Mesenchymal stem cell (in vitro differentiated cells and primary cell): ENCODE measurements around the gene C7orf33.

Experiments
- DNase-seq: peaks from one replicate; pipeline ENCODE4 v3.0.0-alpha.2; 2013
- H2AFZ ChIP-seq: one replicate; pipeline ENCODE4 v1.6.1; 2013; ENCODE audit warnings: low read depth, mild to moderate bottlenecking, control low read depth, inconsistent platforms, low read length, moderate library complexity
- H2AK5ac ChIP-seq: 2 replicates; pipeline ENCODE4 v1.6.1; 2013; ENCODE audit warnings: low read length, moderate library complexity, mild to moderate bottlenecking, inconsistent platforms; ENCODE audit not compliant: severe bottlenecking
- H2BK120ac ChIP-seq: one replicate; pipeline ENCODE4 v1.6.1; 2013; ENCODE audit warnings: low read depth, mild to moderate bottlenecking, inconsistent platforms, low read length, moderate library complexity
- H2BK12ac ChIP-seq, 2 experiments: one replicate each; pipeline ENCODE4 v1.6.1; 2013; ENCODE audit warnings: inconsistent platforms in 2 of 2, low read length in 2 of 2, mild to moderate bottlenecking in 2 of 2, moderate library complexity in 2 of 2, control low read depth in 1 of 2
- H2BK15ac ChIP-seq: one replicate; pipeline ENCODE4 v1.6.1; 2013; ENCODE audit warnings: mild to moderate bottlenecking, low read depth, inconsistent platforms; ENCODE audit not compliant: poor library complexity, severe bottlenecking
- H2BK5ac ChIP-seq: 2 replicates; pipeline ENCODE4 v1.6.1; 2013; ENCODE audit warnings: low read depth, mild to moderate bottlenecking, low read length, control low read depth, inconsistent platforms; ENCODE audit not compliant: poor library complexity, severe bottlenecking
- H3K14ac ChIP-seq, 2 experiments: one replicate each; pipeline ENCODE4 v1.6.1; 2013; ENCODE audit warnings: inconsistent platforms in 2 of 2, low read length in 2 of 2, control low read depth in 1 of 2, mild to moderate bottlenecking in 1 of 2, moderate library complexity in 1 of 2
- H3K18ac ChIP-seq, 2 experiments: one replicate each; pipeline ENCODE4 v1.6.1; 2013; ENCODE audit warnings: inconsistent platforms in 2 of 2, low read length in 2 of 2, control low read depth in 1 of 2, low read depth in 1 of 2, mild to moderate bottlenecking in 1 of 2
- H3K23ac ChIP-seq, 2 experiments: one replicate each; pipeline ENCODE4 v1.6.1; 2013; ENCODE audit warnings: inconsistent platforms in 2 of 2, low read length in 2 of 2, mild to moderate bottlenecking in 2 of 2, moderate library complexity in 2 of 2, control low read depth in 1 of 2
- H3K27ac ChIP-seq: 2 replicates; pipeline ENCODE4 v1.5.1; 2013; ENCODE audit warnings: mild to moderate bottlenecking, moderate library complexity, low read length, control low read depth, inconsistent platforms; ENCODE audit not compliant: poor library complexity, severe bottlenecking
- H3K27me3 ChIP-seq, 2 experiments: 2 replicates each; pipeline versions ENCODE4 v1.6.1 to v1.7.0; 2013; ENCODE audit warnings: low read length in 2 of 2, mild to moderate bottlenecking in 2 of 2, moderate library complexity in 2 of 2, control low read depth in 1 of 2, inconsistent platforms in 1 of 2; ENCODE audit not compliant: control insufficient read depth in 1 of 2, insufficient read depth in 1 of 2
- H3K36me3 ChIP-seq, 2 experiments: 2 replicates each; pipeline versions ENCODE4 v1.6.1 to v1.7.0; 2013; ENCODE audit warnings: low read length in 2 of 2, control low read depth in 1 of 2, inconsistent platforms in 1 of 2, low read depth in 1 of 2, mild to moderate bottlenecking in 1 of 2; ENCODE audit not compliant: insufficient read depth in 2 of 2, control insufficient read depth in 1 of 2
- H3K4ac ChIP-seq, 2 experiments: one replicate each; pipeline ENCODE4 v1.6.1; 2013; ENCODE audit warnings: inconsistent platforms in 2 of 2, low read length in 2 of 2, mild to moderate bottlenecking in 2 of 2, moderate library complexity in 2 of 2, control low read depth in 1 of 2, low read depth in 1 of 2
- H3K4me1 ChIP-seq: 2 replicates; pipeline ENCODE4 v1.6.1; 2013; ENCODE audit warnings: low read depth, low read length, control low read depth; ENCODE audit not compliant: control insufficient read depth, insufficient read depth
- H3K4me2 ChIP-seq: 2 replicates; pipeline ENCODE4 v1.6.1; 2013; ENCODE audit warnings: low read length, mild to moderate bottlenecking, inconsistent platforms; ENCODE audit not compliant: poor library complexity, severe bottlenecking
- H3K4me3 ChIP-seq, 2 experiments: 2 replicates each; pipeline versions ENCODE4 v1.5.1 to v1.7.0; 2013; ENCODE audit warnings: low read length in 2 of 2, mild to moderate bottlenecking in 2 of 2, control low read depth in 1 of 2, low read depth in 1 of 2; ENCODE audit not compliant: insufficient read depth in 1 of 2
- H3K79me1 ChIP-seq: replicated peaks from 2 replicates; pipeline ENCODE4 v1.6.1; 2013; ENCODE audit warnings: mild to moderate bottlenecking, control low read depth, low read length, inconsistent platforms; ENCODE audit not compliant: poor library complexity, severe bottlenecking
- H3K9ac ChIP-seq: 2 replicates; pipeline ENCODE4 v1.7.0; 2013; ENCODE audit warnings: mild to moderate bottlenecking, low read length, moderate library complexity
- H3K9me3 ChIP-seq: 2 replicates; pipeline ENCODE4 v1.7.0; 2013; ENCODE audit warnings: mild to moderate bottlenecking, low read length; ENCODE audit not compliant: control insufficient read depth
- H4K8ac ChIP-seq: one replicate; pipeline ENCODE4 v1.6.1; 2013; ENCODE audit warnings: inconsistent platforms, mild to moderate bottlenecking, low read length, moderate library complexity
- H4K91ac ChIP-seq: one replicate; pipeline ENCODE4 v1.6.1; 2013; ENCODE audit warnings: mild to moderate bottlenecking, low read length, inconsistent platforms
- WGBS: methylation state at CpG from one replicate; pipeline ENCODE4 v1.1.7; 2013; ENCODE audit warnings: mixed read lengths; 5-methylcytosine and 5-hydroxymethylcytosine counted together

The C7orf33 gene

GRCh38 chr7:148628011-148628410, 37.4 kb downstream of the C7orf33 start:
- Histone ChIP-seq H2AFZ (no peak overlapping the region), H3K23ac (no peak overlapping the region), H3K9me3 (no peaks in the 10 kb centered on the region), H3K9ac (no peak overlapping the region), H3K4me3 (no peak overlapping the region), H3K4me2 (no peak overlapping the region), H4K8ac (no peak overlapping the region), H3K4ac (no peak overlapping the region), H4K91ac (no peak overlapping the region), H2BK120ac (no peak overlapping the region), H3K4me1 (no peaks in the 10 kb centered on the region), H2BK5ac (no peak overlapping the region), H3K27ac (no peak overlapping the region), H2AK5ac (no peak overlapping the region), H2BK15ac (no peak overlapping the region), H3K14ac (no peak overlapping the region), H3K36me3 (no peaks in the 10 kb centered on the region), H3K27me3 (peaks cover 0 to 25% of the 10 kb centered on the region in 2 experiments), H3K18ac (no peak overlapping the region), H2BK12ac (no peak overlapping the region), H3K79me1 (no peaks in the 10 kb centered on the region)
- 76% methylated on average over 7 of the region's 7 CpGs for WGBS
- no peak for DNase-seq

- no peak overlapping the region for H3K4ac ChIP-seq
- H3K4me3 ChIP-seq = no peak overlapping the region
- H3K79me1 ChIP-seq = no peaks in the 10 kb centered on the region
- peaks cover 0 to 27% of the 10 kb centered on the region in 2 experiments for H3K27me3 ChIP-seq
- no peak for DNase-seq
- H2AFZ ChIP-seq = no peak overlapping the region
- H3K4me1 ChIP-seq = no peaks in the 10 kb centered on the region
- no peak overlapping the region for H2AK5ac ChIP-seq
- no peaks in the 10 kb centered on the region for H3K36me3 ChIP-seq
- H2BK5ac ChIP-seq = no peak overlapping the region
- H2BK120ac ChIP-seq = no peak overlapping the region
- no peak overlapping the region for H2BK12ac ChIP-seq
- H3K18ac ChIP-seq = no peak overlapping the region
- H2BK15ac ChIP-seq = no peak overlapping the region
- H3K9ac ChIP-seq = no peak overlapping the region
- H3K27ac ChIP-seq = no peak overlapping the region
- 86% methylated on average over 5 of the region's 6 CpGs for WGBS
- no peak overlapping the region for H3K4me2 ChIP-seq
- no peak overlapping the region for H3K14ac ChIP-seq
- H4K91ac ChIP-seq = no peak overlapping the region
- no peak overlapping the region for H3K23ac ChIP-seq
- no peak overlapping the region for H4K8ac ChIP-seq
- H3K9me3 ChIP-seq = no peaks in the 10 kb centered on the region
These were observed 39.5 kb downstream of the C7orf33 start for GRCh38 chr7:148630078-148630477.

- DNase-seq = no peak
- no peak overlapping the region for H2BK120ac ChIP-seq
- H2AFZ ChIP-seq = no peak overlapping the region
- H2BK5ac ChIP-seq = no peak overlapping the region
- no peak overlapping the region for H3K18ac ChIP-seq
- no peak overlapping the region for H2AK5ac ChIP-seq
- no peak overlapping the region for H4K91ac ChIP-seq
- H3K27ac ChIP-seq = no peak overlapping the region
- no peak overlapping the region for H3K23ac ChIP-seq
- H3K9ac ChIP-seq = no peak overlapping the region
- H2BK12ac ChIP-seq = no peak overlapping the region
- 83% methylated on average over 4 of the region's 6 CpGs for WGBS
- no peak overlapping the region for H3K4me3 ChIP-seq
- peaks cover 0 to 31% of the 10 kb centered on the region in 2 experiments for H3K27me3 ChIP-seq
- no peak overlapping the region for H3K14ac ChIP-seq
- H3K4me2 ChIP-seq = no peak overlapping the region
- no peak overlapping the region for H3K4ac ChIP-seq
- H3K79me1 ChIP-seq = no peaks in the 10 kb centered on the region
- no peaks in the 10 kb centered on the region for H3K4me1 ChIP-seq
- H3K9me3 ChIP-seq = no peaks in the 10 kb centered on the region
- H2BK15ac ChIP-seq = no peak overlapping the region
- no peaks in the 10 kb centered on the region for H3K36me3 ChIP-seq
- H4K8ac ChIP-seq = no peak overlapping the region
These were observed 43.2 kb downstream of the C7orf33 start for GRCh38 chr7:148633761-148634160.

GRCh38 chr7:148637094-148637493, 46.5 kb downstream of the C7orf33 start:
- Histone ChIP-seq H2BK120ac (no peak overlapping the region), H3K27ac (no peak overlapping the region), H2BK5ac (no peak overlapping the region), H3K36me3 (no peaks in the 10 kb centered on the region), H3K4ac (no peak overlapping the region), H3K4me3 (no peak overlapping the region), H3K9me3 (no peaks in the 10 kb centered on the region), H3K18ac (no peak overlapping the region), H4K91ac (no peak overlapping the region), H3K14ac (no peak overlapping the region), H3K23ac (no peak overlapping the region), H3K4me2 (no peak overlapping the region), H3K79me1 (no peaks in the 10 kb centered on the region), H2AK5ac (no peak overlapping the region), H2BK15ac (no peak overlapping the region), H2AFZ (no peak overlapping the region), H4K8ac (no peak overlapping the region), H3K27me3 (peaks cover 4 to 33% of the 10 kb centered on the region in 2 experiments), H3K9ac (no peak overlapping the region), H3K4me1 (no peaks in the 10 kb centered on the region), H2BK12ac (no peak overlapping the region)
- WGBS = 97% methylated on average over 19 of the region's 19 CpGs
- no peak for DNase-seq
